Stimulated activated CD4-positive, alpha-beta T cell treated with anti-CD3 and anti-CD28 coated beads, TNF-alpha, amount 100 ng/mL, for 1 hour (primary cell): ENCODE data around the gene DAZL.

ENCODE experiments used
- DNase-seq, 3 donors: peaks; one replicate each; pipeline ENCODE4 v3.0.0-alpha.2; 2020; ENCODE audit warnings: low read depth in 3 of 3, low spot score in 1 of 3

DAZL gene

DNA sequence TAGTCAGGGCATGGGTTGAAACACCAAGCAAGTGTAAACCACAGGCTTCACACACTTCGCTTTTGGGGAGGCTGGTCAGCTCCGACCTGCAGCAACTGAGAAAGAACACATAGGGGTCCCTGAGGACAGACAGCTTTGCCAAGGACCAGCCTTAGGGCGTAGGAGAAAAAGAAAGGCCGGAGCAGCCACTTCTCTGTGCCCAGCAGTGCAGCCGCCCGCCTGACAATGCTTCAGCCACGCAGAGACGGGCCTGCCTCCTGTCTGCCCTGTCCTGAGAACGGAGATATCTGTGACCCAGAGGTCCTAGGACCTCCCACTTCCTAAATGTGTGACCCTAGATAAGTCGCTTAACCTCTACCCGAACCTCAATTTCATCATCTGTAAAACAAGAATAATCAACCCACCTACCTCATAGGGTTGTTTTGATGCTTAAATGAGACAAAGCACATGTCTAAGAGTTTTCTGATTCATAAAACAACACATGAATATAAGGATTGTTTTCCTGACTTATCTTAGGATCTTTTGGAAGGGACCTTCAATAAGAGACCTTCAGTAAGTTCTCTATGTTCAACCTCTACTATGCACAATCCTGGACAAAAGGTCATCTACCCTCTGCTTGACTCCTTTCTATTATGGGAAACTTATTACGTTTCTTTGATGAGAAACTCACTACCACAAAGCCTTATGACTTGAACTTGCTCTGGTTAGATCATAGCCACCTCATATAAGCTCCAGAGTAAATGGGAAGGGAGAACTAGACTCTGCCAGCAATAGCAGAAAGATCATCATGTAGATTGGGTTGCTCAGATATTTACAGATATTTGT is 58.8 kb downstream of the DAZL start:
- DNase-seq = no peak

DNA sequence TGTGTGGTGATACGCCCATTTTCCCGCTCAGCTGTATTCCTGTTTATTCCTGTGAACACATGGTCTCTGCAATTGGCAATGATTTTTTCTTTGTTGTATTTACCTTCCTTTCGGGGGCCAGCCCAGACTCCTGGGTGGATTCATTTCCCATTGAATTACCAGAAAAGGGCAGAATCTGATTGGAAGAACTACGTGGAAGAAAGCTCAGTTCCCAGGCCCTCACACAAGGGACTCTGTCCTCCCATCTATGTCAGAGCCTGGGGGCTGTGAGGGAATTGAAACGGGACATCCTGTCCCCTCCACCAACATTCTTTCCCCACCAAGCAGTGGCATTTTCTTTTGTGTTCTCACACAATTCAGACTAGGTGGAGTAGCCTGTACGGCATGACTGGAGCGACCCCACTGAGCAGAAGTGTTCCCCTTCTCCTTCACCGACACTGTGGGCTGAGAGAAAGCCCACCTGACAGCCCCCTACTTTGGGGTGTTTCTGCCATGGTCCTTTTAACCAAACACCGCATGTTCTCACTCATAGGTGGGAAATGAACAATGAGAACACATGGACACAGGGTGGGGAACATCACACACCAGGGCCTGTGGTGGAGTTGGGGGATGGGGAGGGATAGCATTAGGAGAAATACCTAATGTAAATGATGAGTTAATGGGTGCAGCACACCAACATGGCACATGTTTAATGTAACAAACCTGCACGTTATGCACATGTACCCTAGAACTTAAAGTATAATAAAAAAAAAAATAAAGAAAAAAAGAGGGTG is 59.6 kb downstream of the DAZL start:
- no peak for DNase-seq

DNA sequence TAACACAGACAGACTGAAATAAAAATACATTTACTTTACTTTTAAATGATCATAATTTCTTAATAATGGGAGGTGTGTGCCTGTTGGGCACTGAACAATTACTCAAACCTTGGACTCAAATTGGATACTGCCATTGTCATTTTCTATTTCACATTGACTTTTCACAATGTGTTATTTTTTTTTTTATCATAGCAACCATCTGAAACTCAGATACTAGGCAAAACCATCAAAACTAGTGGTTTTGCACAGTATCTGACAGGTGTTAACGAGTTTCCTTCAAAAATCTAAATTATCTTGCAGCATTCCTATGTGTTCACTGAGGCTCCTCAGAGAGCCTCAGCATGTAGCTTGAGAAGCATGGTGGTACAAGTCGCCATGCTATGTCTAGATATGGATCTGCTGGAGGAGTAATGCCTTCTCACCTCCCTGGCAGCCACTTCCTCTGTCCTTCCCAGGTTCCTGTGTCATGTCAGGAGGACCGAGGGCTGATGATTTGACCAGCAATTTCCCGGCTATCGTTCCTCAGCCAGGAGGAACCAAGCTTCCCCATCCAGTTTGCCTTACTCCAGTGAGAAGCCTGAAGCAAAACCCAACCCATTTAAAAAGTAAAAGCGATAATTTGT is 61.9 kb downstream of the DAZL start:
- no peak for DNase-seq

DNA sequence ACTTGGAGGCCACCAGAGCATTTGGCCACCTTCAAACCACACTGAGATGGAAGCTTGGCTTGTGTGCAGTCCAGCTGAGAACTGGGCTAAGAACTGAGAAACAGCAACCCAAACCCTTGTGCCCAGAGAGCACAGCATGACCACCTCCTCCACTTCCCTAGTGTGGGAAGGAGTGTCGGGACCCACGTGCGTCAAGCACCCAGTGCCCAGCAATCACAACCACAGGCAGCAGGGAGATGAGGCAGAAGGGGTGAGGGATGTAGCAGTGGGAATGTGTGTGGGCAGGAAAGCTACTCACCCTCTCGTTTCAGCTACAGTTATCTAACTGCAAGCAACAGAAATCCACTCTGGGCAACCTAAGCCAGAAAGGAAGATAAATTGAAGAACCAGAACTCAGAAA is 66.7 kb downstream of the DAZL start:
- no peak for DNase-seq

DNA sequence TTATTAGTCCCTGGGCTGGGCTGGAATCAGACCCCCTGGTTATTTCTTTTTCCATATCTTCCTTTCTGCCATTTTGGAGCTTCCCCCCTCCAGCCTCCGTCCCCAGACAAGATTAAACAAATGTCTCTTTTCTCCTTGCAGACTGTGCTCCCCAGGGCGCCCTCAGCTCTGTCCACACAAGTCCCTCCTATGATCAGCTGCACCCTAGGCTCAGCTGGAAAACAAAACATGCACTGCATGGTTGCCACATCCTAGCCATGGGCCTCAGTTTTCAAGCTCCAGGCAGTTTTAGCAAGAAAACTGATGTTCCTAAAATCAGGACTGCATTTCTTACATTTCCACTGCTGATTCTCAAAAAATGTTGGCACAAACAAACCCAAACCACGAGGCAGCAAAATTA is 68.2 kb downstream of the DAZL start:
- no peak for DNase-seq
